Measurements from ENCODE around the gene TNNT1.

Gene TNNT1

GRCh38 chr19:55092423-55093318 is 56.3 kb downstream of the TNNT1 start:
- in situ Hi-C loops (cut with MboI; ENCODE audit: low sequenced_read_pairs) = no loop called here

- in situ Hi-C loops (cut with MboI; ENCODE audit: low sequenced_read_pairs) = no loop called here
Observed at GRCh38 chr19:55091955-55092354, 57.1 kb downstream of the TNNT1 start.

GRCh38 chr19:55091126-55091910 is 57.7 kb downstream of the TNNT1 start:
- in situ Hi-C loops (cut with MboI; ENCODE audit: low sequenced_read_pairs) = no loop called here

- in situ Hi-C loops (cut with MboI; ENCODE audit: low sequenced_read_pairs) = no loop called here
Observed at GRCh38 chr19:55090564-55090963, 58.4 kb downstream of the TNNT1 start.

GRCh38 chr19:55089342-55089944 is 59.6 kb downstream of the TNNT1 start:
- in situ Hi-C loops (cut with MboI; ENCODE audit: low sequenced_read_pairs) = no loop called here

GRCh38 chr19:55088543-55089341 is 60.3 kb downstream of the TNNT1 start:
- in situ Hi-C loops (cut with MboI; ENCODE audit: low sequenced_read_pairs) = no loop called here

- in situ Hi-C loops (cut with MboI; ENCODE audit: low sequenced_read_pairs) = no loop called here
Observed at GRCh38 chr19:55088021-55088451, 61.0 kb downstream of the TNNT1 start.

- in situ Hi-C loops (cut with MboI; ENCODE audit: low sequenced_read_pairs) = no loop called here
Observed at GRCh38 chr19:55087542-55087901, 61.5 kb downstream of the TNNT1 start.

GRCh38 chr19:55086730-55087541 is 62.1 kb downstream of the TNNT1 start:
- in situ Hi-C loops (cut with MboI; ENCODE audit: low sequenced_read_pairs) = no loop called here

GRCh38 chr19:55085923-55086715 is 62.9 kb downstream of the TNNT1 start:
- in situ Hi-C loops (cut with MboI; ENCODE audit: low sequenced_read_pairs) = no loop called here

GRCh38 chr19:55084416-55084815 is 64.6 kb downstream of the TNNT1 start:
- in situ Hi-C loops (cut with MboI; ENCODE audit: low sequenced_read_pairs) = no loop called here

- in situ Hi-C loops (cut with MboI; ENCODE audit: low sequenced_read_pairs) = no loop called here
Observed at GRCh38 chr19:55083004-55083850, 65.8 kb downstream of the TNNT1 start.

Data from hTERT RPE-1 (cell line).